ENCODE measurements around the gene ZC3H13. TPM values are rescaled to one million over a fixed set of nuclear protein-coding genes. Genes with fewer than 3 reads are reported as not detected.

ZC3H13 gene
- total and polyA plus RNA-seq, 2 of the 8 experiments (the other 6 are each of a cell fraction or from before 2014, with no cell fraction given): 5.1 to 57.8 TPM

- H3K9ac ChIP-seq (replicated peaks in 1 of 4; ENCODE audit: extremely low read depth in 1 of 4, low read depth in 3 of 4, low read length in 3 of 4): no peak overlapping the region
- no peak overlapping the region for H4K5ac ChIP-seq (ENCODE audit: insufficient read length, low read depth, low read length)
- no peak overlapping the region for H3K4me3 ChIP-seq (ENCODE audit: extremely low read depth in 1 of 4, insufficient read depth in 2 of 4, low read depth in 3 of 4, low read length in 4 of 4)
- H3K23ac ChIP-seq (ENCODE audit: insufficient read length): no peak overlapping the region
- 88% methylated on average over 4 of the region's 4 CpGs; no CpG with 5 or more reads in 1 of the 2 experiments for WGBS, 2 experiments (ENCODE audit: extremely low coverage in 1 of 2, insufficient coverage in 1 of 2, insufficient read length in 1 of 2, insufficient replicate concordance in 2 of 2, low coverage in 1 of 2, low lambda C conversion rate in 2 of 2, missing lambda C conversion rate in 1 of 2)
- H3K4me1 ChIP-seq (replicated peaks in 1 of 4; ENCODE audit: control insufficient read depth in 3 of 4, insufficient read depth in 4 of 4, low read length in 3 of 4): no peaks in the 10 kb centered on the region
- H2BK12ac ChIP-seq (ENCODE audit: low read depth, low read length): no peak overlapping the region
- TF ChIP-seq ATF2 (IDR thresholded peaks at IDR 0.05; ENCODE audit: low read length): no peak
- no peak for TF ChIP-seq GTF2F1 (IDR thresholded peaks at IDR 0.05; ENCODE audit: borderline replicate concordance, low read depth, low read length)
- TF ChIP-seq SIN3A (conservative IDR thresholded peaks at IDR 0.05 in 1 of 2, IDR thresholded peaks at IDR 0.05 in 1 of 2; ENCODE audit: low read depth in 1 of 2, low read length in 2 of 2): no peak
- TF ChIP-seq CREB1 (IDR thresholded peaks at IDR 0.05): no peak
- no peak for TF ChIP-seq SP4 (IDR thresholded peaks at IDR 0.05; ENCODE audit: low read length)
- no peak for TF ChIP-seq RXRA (IDR thresholded peaks at IDR 0.05; ENCODE audit: insufficient read depth, low read depth, low read length)
- no peak for TF ChIP-seq TEAD4 (IDR thresholded peaks at IDR 0.05; ENCODE audit: low read depth, low read length)
- no peak for TF ChIP-seq TCF12 (IDR thresholded peaks at IDR 0.05; ENCODE audit: low read depth, low read length)
- no peak for TF ChIP-seq HDAC6 (IDR thresholded peaks at IDR 0.05; ENCODE audit: low read depth, low read length)
- TF ChIP-seq CHD1 (IDR thresholded peaks at IDR 0.05; ENCODE audit: low read depth, low read length): no peak
- no peak for TF ChIP-seq TAF1 (IDR thresholded peaks at IDR 0.05; ENCODE audit: low read depth, low read length)
- peaks cover 2% of the 10 kb centered on the region; the same call in 1 of the 2 replicates for H3K79me1 ChIP-seq (ENCODE audit: low read depth, low read length)
- H3K23me2 ChIP-seq (ENCODE audit: low read depth, low read length): no peaks in the 10 kb centered on the region
- H3K9me3 ChIP-seq (ENCODE audit: insufficient read depth in 2 of 2, low read depth in 1 of 2, low read length in 1 of 2): no peaks in the 10 kb centered on the region
- no peak overlapping the region for H2BK120ac ChIP-seq (replicated peaks; ENCODE audit: low read depth, low read length)
- no peak overlapping the region for H3K27ac ChIP-seq (ENCODE audit: low read depth, low read length)
- H2AK5ac ChIP-seq (ENCODE audit: low read depth, low read length): no peak overlapping the region
- DNase-seq (ENCODE audit: low read depth in 1 of 2, low spot score in 2 of 2) (no peak), FAIRE-seq (no peak)
- peaks cover 0 to 40% of the 10 kb centered on the region in 2 experiments; a peak in 2 of 4 replicates for H3K79me2 ChIP-seq (ENCODE audit: control insufficient read depth in 1 of 2, insufficient read depth in 2 of 2, low read length in 2 of 2)
- no peak overlapping the region for H2BK15ac ChIP-seq (ENCODE audit: low read length)
- no peak overlapping the region for H3K18ac ChIP-seq (ENCODE audit: extremely low read depth, low read length)
- no peak overlapping the region for H3K14ac ChIP-seq (ENCODE audit: insufficient read length)
- no peak overlapping the region for H4K8ac ChIP-seq (ENCODE audit: extremely low read depth, insufficient read depth, low read length)
- H4K20me1 ChIP-seq (replicated peaks in 1 of 2; ENCODE audit: control insufficient read depth in 1 of 2, insufficient read depth in 2 of 2, low read length in 2 of 2): peaks cover 2% of the 10 kb centered on the region in 2 experiments
- no peak overlapping the region for H4K91ac ChIP-seq (replicated peaks; ENCODE audit: insufficient read length, low read length)
- peaks cover 0 to 32% (median 10%) of the 10 kb centered on the region in 4 experiments; a peak in 6 of 8 replicates for H3K36me3 ChIP-seq (ENCODE audit: control insufficient read depth in 2 of 4, insufficient read depth in 4 of 4, low read length in 3 of 4)
- no peak overlapping the region for H2AFZ ChIP-seq (ENCODE audit: low read length)
- ChIA-PET POLR2A (ENCODE audit: partially characterized antibody) (no interaction called here), CTCF (ENCODE audit: partially characterized antibody) (interaction anchor here (0.7 kb wide), 1 partner anchor 580 kb away, joined by 3 read pairs; no protein-coding TSS in a partner anchor)
- no peak overlapping the region for H2BK5ac ChIP-seq (ENCODE audit: low read depth, low read length)
- H3K27me3 ChIP-seq (replicated peaks in 1 of 4; ENCODE audit: control insufficient read depth in 3 of 4, extremely low read depth in 1 of 4, insufficient read depth in 3 of 4, low read length in 3 of 4): no peaks in the 10 kb centered on the region
- no peak overlapping the region for H3K56ac ChIP-seq (replicated peaks; ENCODE audit: insufficient read length, low read depth, low read length)
- no peak overlapping the region for H2BK20ac ChIP-seq (ENCODE audit: low read length)
- no peak overlapping the region for H3K4ac ChIP-seq (replicated peaks; ENCODE audit: insufficient read length, low read depth, low read length)
- no peak overlapping the region for H3K4me2 ChIP-seq (ENCODE audit: insufficient read depth in 1 of 2, low read depth in 2 of 2, low read length in 2 of 2)
Observed at GRCh38 chr13:46038296-46038695, 14.2 kb downstream of the ZC3H13 start.

All from H1 (cell line).